ENCODE data around the gene IREB2.
"Not testable (repeated sequence)": the region's sequence is repeated elsewhere in the genome, so short reads cannot be mapped to it uniquely, and the experiment has no call there.

DNA sequence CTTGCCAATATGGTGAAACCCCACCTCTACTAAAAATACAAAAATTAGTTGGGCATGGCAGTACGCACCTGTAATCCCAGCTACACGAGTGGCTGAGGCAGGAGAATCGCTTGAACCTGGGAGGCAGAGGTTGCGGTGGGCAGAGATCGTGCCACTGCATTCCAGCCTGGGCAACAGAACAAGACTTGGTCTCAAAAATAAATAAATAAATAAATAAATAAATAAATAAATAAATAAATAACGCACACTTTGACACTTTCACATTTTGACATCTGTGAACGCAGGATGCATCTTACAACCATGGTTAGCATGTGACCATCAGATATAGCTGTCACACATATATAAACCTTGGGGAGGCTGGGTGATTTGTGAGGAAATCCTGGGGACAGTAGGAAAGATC is 33.2 kb upstream of the IREB2 start:
- not testable (repeated sequence) for TF ChIP-seq POLR2A (IDR thresholded peaks at IDR 0.05)
- TF ChIP-seq, protein P1, sequence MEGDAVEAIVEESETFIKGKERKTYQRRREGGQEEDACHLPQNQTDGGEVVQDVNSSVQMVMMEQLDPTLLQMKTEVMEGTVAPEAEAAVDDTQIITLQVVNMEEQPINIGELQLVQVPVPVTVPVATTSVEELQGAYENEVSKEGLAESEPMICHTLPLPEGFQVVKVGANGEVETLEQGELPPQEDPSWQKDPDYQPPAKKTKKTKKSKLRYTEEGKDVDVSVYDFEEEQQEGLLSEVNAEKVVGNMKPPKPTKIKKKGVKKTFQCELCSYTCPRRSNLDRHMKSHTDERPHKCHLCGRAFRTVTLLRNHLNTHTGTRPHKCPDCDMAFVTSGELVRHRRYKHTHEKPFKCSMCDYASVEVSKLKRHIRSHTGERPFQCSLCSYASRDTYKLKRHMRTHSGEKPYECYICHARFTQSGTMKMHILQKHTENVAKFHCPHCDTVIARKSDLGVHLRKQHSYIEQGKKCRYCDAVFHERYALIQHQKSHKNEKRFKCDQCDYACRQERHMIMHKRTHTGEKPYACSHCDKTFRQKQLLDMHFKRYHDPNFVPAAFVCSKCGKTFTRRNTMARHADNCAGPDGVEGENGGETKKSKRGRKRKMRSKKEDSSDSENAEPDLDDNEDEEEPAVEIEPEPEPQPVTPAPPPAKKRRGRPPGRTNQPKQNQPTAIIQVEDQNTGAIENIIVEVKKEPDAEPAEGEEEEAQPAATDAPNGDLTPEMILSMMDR (IDR thresholded peaks at IDR 0.05): not testable (repeated sequence)
